ENCODE results near the gene DPYSL3.

The DPYSL3 gene

DNA sequence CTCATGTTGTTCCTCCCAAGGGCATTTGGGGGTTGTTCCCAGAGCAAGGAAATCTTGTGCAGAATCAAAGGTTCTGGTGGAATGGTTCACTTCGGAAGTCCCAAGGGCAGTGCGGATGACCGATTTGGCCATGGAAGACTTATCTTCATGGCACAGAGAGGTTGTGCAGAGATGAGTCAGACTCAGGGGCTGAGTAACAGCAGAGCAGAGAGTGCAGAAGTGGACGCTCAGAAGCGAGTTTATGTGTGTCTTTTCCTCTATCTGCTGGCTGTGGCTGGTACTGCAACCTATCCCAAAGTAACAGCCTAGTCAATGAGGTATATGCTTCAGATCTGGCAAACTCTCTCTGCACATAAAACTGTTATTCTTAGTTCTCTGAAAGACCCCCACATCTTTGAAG lies 118.1 kb downstream of the DPYSL3 start:
- peak in 1 of 2 experiments; percentile 48 for DNase-seq (ENCODE audit: low read depth in 1 of 2, low spot score in 1 of 2)
- TF ChIP-seq, protein P1, sequence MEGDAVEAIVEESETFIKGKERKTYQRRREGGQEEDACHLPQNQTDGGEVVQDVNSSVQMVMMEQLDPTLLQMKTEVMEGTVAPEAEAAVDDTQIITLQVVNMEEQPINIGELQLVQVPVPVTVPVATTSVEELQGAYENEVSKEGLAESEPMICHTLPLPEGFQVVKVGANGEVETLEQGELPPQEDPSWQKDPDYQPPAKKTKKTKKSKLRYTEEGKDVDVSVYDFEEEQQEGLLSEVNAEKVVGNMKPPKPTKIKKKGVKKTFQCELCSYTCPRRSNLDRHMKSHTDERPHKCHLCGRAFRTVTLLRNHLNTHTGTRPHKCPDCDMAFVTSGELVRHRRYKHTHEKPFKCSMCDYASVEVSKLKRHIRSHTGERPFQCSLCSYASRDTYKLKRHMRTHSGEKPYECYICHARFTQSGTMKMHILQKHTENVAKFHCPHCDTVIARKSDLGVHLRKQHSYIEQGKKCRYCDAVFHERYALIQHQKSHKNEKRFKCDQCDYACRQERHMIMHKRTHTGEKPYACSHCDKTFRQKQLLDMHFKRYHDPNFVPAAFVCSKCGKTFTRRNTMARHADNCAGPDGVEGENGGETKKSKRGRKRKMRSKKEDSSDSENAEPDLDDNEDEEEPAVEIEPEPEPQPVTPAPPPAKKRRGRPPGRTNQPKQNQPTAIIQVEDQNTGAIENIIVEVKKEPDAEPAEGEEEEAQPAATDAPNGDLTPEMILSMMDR (IDR thresholded peaks at IDR 0.05; ENCODE audit: insufficient read depth, low read length) = peak; percentile 62
- TF ChIP-seq GABPA (IDR thresholded peaks at IDR 0.05; ENCODE audit: low read depth) = no peak
- no peak for TF ChIP-seq SPI1 (IDR thresholded peaks at IDR 0.05; ENCODE audit: borderline replicate concordance, low read depth)
- no peak for TF ChIP-seq POLR2AphosphoS5 (IDR thresholded peaks at IDR 0.05; ENCODE audit: low read depth)
- TF ChIP-seq, protein P2, sequence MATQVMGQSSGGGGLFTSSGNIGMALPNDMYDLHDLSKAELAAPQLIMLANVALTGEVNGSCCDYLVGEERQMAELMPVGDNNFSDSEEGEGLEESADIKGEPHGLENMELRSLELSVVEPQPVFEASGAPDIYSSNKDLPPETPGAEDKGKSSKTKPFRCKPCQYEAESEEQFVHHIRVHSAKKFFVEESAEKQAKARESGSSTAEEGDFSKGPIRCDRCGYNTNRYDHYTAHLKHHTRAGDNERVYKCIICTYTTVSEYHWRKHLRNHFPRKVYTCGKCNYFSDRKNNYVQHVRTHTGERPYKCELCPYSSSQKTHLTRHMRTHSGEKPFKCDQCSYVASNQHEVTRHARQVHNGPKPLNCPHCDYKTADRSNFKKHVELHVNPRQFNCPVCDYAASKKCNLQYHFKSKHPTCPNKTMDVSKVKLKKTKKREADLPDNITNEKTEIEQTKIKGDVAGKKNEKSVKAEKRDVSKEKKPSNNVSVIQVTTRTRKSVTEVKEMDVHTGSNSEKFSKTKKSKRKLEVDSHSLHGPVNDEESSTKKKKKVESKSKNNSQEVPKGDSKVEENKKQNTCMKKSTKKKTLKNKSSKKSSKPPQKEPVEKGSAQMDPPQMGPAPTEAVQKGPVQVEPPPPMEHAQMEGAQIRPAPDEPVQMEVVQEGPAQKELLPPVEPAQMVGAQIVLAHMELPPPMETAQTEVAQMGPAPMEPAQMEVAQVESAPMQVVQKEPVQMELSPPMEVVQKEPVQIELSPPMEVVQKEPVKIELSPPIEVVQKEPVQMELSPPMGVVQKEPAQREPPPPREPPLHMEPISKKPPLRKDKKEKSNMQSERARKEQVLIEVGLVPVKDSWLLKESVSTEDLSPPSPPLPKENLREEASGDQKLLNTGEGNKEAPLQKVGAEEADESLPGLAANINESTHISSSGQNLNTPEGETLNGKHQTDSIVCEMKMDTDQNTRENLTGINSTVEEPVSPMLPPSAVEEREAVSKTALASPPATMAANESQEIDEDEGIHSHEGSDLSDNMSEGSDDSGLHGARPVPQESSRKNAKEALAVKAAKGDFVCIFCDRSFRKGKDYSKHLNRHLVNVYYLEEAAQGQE (IDR thresholded peaks at IDR 0.05; ENCODE audit: insufficient replicate concordance, low read depth) = no peak
- Histone ChIP-seq H3K4me3 (replicated peaks; ENCODE audit: insufficient read depth, low read length) (no peak overlapping the region), H3K27me3 (ENCODE audit: insufficient read depth, poor library complexity, severe bottlenecking) (no peaks in the 10 kb centered on the region), H3K27ac (replicated peaks) (no peak overlapping the region)

DNA sequence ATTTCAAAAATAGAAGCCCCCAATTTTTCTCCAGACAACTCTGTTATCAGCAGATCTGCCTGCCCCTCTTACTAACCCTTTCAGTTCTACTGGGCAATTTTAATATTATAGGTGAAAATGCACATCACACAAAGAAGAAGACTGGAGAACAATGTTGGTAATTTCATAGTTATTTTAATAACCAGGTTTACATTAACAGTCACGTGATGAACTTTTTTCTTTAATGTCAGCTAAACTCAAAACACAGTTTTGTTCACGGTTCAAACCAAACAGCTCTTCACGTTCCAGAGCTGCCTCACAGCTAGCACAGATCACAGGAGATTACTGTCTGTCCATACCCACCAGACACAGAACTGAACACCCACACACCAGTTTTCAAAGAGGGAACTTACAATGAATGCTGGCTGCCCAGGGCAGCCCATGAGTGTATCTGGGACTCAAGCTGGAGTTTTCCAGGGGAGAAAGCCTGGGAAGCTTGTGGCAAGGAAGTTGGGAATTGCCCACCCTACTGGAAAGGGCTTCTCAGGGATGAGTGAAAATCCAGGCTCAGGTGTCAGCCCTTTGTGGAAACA lies 119.1 kb downstream of the DPYSL3 start:
- no peak for DNase-seq (ENCODE audit: low read depth in 1 of 2, low spot score in 1 of 2)
- TF ChIP-seq, protein P2 (IDR thresholded peaks at IDR 0.05; ENCODE audit: insufficient replicate concordance, low read depth) = no peak
- TF ChIP-seq SPI1 (IDR thresholded peaks at IDR 0.05; ENCODE audit: borderline replicate concordance, low read depth) = no peak
- TF ChIP-seq POLR2AphosphoS5 (IDR thresholded peaks at IDR 0.05; ENCODE audit: low read depth) = no peak
- no peak overlapping the region for H3K27ac ChIP-seq (replicated peaks)
- no peak overlapping the region for H3K4me3 ChIP-seq (replicated peaks; ENCODE audit: insufficient read depth, low read length)
- H3K27me3 ChIP-seq (ENCODE audit: insufficient read depth, poor library complexity, severe bottlenecking) = no peaks in the 10 kb centered on the region

DNA sequence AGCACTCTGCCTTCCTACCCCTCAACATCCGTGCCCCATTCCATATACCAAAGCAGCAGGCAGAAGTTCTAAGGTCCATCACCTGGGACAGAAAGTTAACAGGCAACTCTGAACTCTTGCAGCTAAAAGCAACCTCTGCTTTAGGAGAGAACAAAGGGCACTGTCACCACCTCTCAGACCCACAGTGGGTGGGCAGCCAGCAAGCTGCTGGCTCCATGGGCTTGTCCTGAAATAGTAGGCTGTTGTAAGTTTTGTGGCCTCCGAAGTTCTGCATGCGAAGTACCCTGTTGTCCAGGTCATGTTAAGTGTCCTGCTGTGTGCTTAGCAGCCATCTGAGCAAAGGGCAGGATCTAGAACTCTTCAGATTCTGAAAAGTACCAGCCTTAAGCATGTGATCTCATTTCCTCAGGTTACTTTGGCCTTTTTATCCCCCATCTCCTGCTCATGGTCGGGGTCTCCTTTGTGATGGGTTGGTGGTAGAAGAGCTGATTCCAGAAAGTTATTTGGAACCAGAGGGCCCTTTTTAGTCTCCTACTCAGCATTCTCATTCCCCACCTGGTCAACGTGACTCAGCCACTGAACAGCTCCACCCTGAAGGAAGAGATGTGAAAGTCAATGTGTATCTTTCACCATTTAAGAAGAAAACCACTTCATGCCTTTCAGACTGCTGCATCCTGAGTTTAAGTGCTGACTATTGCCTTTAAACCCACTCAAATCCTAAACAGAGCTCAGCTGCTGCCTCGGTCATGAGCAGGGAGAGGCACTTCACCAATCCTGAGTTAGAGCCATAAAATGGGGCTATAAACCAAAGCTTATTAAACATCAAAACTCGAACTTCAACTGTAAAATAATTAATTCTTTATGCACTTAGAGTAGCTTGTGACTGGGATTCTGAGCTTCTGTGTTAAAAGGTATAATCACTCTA lies 121.4 kb downstream of the DPYSL3 start:
- no peak overlapping the region for H3K27ac ChIP-seq (replicated peaks)
- TF ChIP-seq POLR2AphosphoS5 (IDR thresholded peaks at IDR 0.05; ENCODE audit: low read depth) (no peak), GABPA (IDR thresholded peaks at IDR 0.05; ENCODE audit: low read depth) (no peak), SPI1 (IDR thresholded peaks at IDR 0.05; ENCODE audit: borderline replicate concordance, low read depth) (no peak)
- TF ChIP-seq, protein P2 (IDR thresholded peaks at IDR 0.05; ENCODE audit: insufficient replicate concordance, low read depth) = no peak
- TF ChIP-seq, protein P1 (IDR thresholded peaks at IDR 0.05; ENCODE audit: insufficient read depth, low read length) = no peak

More for the DNA sequence above, 121.4 kb downstream of the DPYSL3 start:
- no peak overlapping the region for H3K4me3 ChIP-seq (replicated peaks; ENCODE audit: insufficient read depth, low read length)
- DNase-seq (ENCODE audit: low read depth in 1 of 2, low spot score in 1 of 2) = no peak
- no peaks in the 10 kb centered on the region for H3K27me3 ChIP-seq (ENCODE audit: insufficient read depth, poor library complexity, severe bottlenecking)
